ENCODE results near the gene SEMA6C. TPM values are rescaled to one million over a fixed set of nuclear protein-coding genes. Genes with fewer than 3 reads are reported as not detected.
A peak's percentile ranks its signal among the peaks of the same experiment; 100 is the strongest.

The SEMA6C gene
- total and polyA plus RNA-seq, 7 experiments from 2014 or later, result 0.56 to 12.4 (median 3.6) TPM

DNA sequence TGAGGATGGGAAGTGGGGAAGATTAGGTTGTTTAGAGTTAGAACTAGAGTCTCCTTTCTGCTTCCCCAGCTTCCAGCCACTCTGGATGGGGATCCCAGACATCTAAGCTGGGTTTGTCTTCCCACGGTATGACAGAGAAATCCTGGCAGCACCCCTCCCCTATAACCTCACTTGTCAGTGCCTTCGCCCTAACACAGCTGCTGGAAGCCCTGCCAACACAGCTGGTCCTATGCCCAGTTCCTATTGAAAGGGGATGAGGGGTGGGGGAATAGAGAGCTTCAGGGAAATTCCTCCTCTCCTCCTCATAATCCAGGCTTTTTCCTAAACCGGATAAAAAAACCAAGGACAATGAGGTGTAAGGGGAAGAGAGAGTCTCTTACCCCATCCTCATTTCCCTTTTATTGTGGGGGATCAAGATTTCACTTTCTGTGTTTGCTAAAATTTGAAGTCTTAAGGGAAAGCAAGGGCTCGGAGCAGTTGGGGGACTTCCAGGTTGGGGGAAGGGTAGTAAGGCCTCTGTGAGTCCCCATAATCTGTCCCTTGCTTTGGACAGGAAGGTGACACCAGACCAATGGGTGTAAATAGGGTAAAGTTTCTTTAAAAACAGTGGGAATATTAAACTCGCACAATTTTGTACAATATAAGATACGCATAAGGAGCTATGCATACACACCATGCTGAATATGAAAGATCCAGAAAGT lies 28.8 kb upstream of the SEMA6C start:
- H3K27me3 Mint-ChIP-seq, result no peaks in the 10 kb centered on the region
- ATAC-seq (no peak), DNase-seq (no peak)
- CTCF ChIA-PET, result interaction anchor here (1.0 to 1.3 kb wide), 4 partner anchors 20 to 77 kb away, joined by 3 read pairs; no protein-coding TSS in a partner anchor
- no peaks in the 10 kb centered on the region for H3K4me1 ChIP-seq (ENCODE audit: control insufficient read depth in 2 of 2, insufficient read depth in 2 of 2, low read length in 2 of 2)
- H3K4me3 ChIP-seq (ENCODE audit: low read length), result no peak overlapping the region
- POLR2A ChIA-PET, result interaction anchor here (0.6 to 2.5 kb wide), 3 partner anchors 9 to 17 kb away, joined by 3 to 7 read pairs (median 3); partner anchors contain the start of genes LYSMD1, SCNM1 and VPS72
- no peaks in the 10 kb centered on the region for H3K27me3 ChIP-seq (ENCODE audit: control insufficient read depth in 2 of 2, insufficient read depth in 2 of 2, low read length in 2 of 2)
- no peaks in the 10 kb centered on the region for H3K9me3 Mint-ChIP-seq
- H3K4me3 Mint-ChIP-seq, result no peak overlapping the region
- intact Hi-C loops (cut with micrococcal nuclease), result no loop called here
- H3K36me3 ChIP-seq (ENCODE audit: control insufficient read depth in 2 of 3, insufficient read depth in 3 of 3, low read length in 3 of 3), result peaks cover 0 to 85% (median 13%) of the 10 kb centered on the region in 3 experiments
- no peaks in the 10 kb centered on the region for H3K9me3 ChIP-seq (ENCODE audit: control insufficient read depth in 2 of 3, low read length in 3 of 3)
- peaks cover 0 to 9% (median 3%) of the 10 kb centered on the region in 7 donors for H3K4me1 Mint-ChIP-seq
- H3K27ac ChIP-seq (ENCODE audit: low read depth, low read length), result no peak overlapping the region
- H3K36me3 Mint-ChIP-seq, result peaks cover 13 to 55% (median 19%) of the 10 kb centered on the region in 5 donors
- peak overlapping the region in 6 of 9 donors; percentile 19 to 76 (median 48) for H3K27ac Mint-ChIP-seq

DNA sequence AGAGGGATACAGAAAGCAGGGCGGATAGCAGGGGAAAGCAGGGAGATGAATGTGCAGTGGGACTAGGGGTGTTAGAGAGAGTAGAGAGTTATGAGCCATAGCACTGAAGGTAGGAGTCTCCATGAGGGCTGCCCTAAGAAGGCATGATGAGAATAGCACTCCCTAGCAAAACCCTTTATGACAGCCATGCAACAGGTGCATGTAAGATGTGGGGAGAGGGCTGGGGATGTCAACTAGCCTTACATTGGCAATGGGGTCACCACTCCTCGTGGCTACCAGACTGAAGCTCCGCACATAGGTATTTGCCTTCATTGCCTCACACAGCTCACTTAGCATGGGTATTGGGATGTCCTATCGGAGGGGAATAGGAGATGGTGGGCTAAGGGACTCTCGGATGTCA lies 24.8 kb upstream of the SEMA6C start:
- H3K36me3 Mint-ChIP-seq, result peaks cover 3 to 45% (median 9%) of the 10 kb centered on the region in 5 donors
- H3K27me3 Mint-ChIP-seq, result no peaks in the 10 kb centered on the region
- DNase-seq, result no peak
- Histone ChIP-seq H3K27ac (ENCODE audit: low read depth, low read length) (no peak overlapping the region), H3K4me1 (ENCODE audit: control insufficient read depth in 2 of 2, insufficient read depth in 2 of 2, low read length in 2 of 2) (peaks cover 8 to 9% of the 10 kb centered on the region in 2 donors), H3K4me3 (ENCODE audit: low read length) (no peak overlapping the region), H3K36me3 (ENCODE audit: control insufficient read depth in 2 of 3, insufficient read depth in 3 of 3, low read length in 3 of 3) (peaks cover 0 to 71% (median 3%) of the 10 kb centered on the region in 3 experiments), H3K27me3 (ENCODE audit: control insufficient read depth in 2 of 2, insufficient read depth in 2 of 2, low read length in 2 of 2) (no peaks in the 10 kb centered on the region), H3K9me3 (ENCODE audit: control insufficient read depth in 2 of 3, low read length in 3 of 3) (no peaks in the 10 kb centered on the region)
- ChIA-PET CTCF (interaction anchor here (1.0 to 1.4 kb wide), 4 partner anchors 16 to 169 kb away, joined by 3 to 5 read pairs (median 4); partner anchors contain the start of gene VPS72), POLR2A (interaction anchor here (1.0 to 7.8 kb wide), 6 partner anchors 13 to 228 kb away, joined by 3 to 73 read pairs (median 4); partner anchors contain the start of genes PSMB4 and TNFAIP8L2)
- no peak overlapping the region for H3K4me3 Mint-ChIP-seq
- H3K27ac Mint-ChIP-seq, result peak overlapping the region in 6 of 9 donors; percentile 6 to 54 (median 45)
- intact Hi-C loops (cut with micrococcal nuclease), result no loop called here
- H3K4me1 Mint-ChIP-seq, result peaks cover 12 to 25% (median 16%) of the 10 kb centered on the region in 7 donors
- H3K9me3 Mint-ChIP-seq, result peaks cover 0 to 2% (median 0%) of the 10 kb centered on the region in 11 donors
- ATAC-seq, result no peak

DNA sequence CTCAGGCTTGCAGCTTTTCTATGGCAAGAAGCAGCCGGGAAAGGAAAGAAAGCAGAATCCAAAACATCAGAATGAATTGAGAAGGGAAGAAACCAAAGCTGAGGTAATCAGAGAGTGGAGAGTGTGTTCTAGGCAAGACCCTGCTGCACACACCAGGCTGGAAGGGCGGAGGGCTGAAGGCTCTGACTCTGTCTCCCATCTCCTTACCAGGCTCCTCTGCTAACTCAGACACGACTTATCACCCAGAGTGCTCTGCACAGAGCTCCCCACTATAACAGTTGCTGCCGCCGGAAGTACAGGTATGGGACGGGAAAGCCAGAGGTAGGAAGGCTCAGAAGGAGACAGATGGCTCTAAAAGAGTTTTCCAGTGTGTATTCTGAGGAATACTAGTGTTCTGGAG lies 20.7 kb upstream of the SEMA6C start:
- H3K4me1 ChIP-seq (ENCODE audit: control insufficient read depth in 2 of 2, insufficient read depth in 2 of 2, low read length in 2 of 2), result peaks cover 18 to 19% of the 10 kb centered on the region in 2 donors
- H3K4me1 Mint-ChIP-seq, result peaks cover 26 to 59% (median 42%) of the 10 kb centered on the region in 7 donors
- peaks cover 0 to 7% (median 0%) of the 10 kb centered on the region in 11 donors for H3K9me3 Mint-ChIP-seq
- peak overlapping the region; percentile 71 for H3K27ac ChIP-seq (ENCODE audit: low read depth, low read length)
- ChIA-PET POLR2A (interaction anchor here (1.0 to 7.8 kb wide), 5 partner anchors 9 to 114 kb away, joined by 3 to 73 read pairs (median 6); partner anchors contain the start of genes TNFAIP8L2, VPS72 and ZNF687), CTCF (interaction anchor here (0.6 to 2.9 kb wide), 3 partner anchors 11 to 160 kb away, joined by 3 to 16 read pairs (median 3); partner anchors contain the start of genes PI4KB, TNFAIP8L2 and VPS72)
- H3K27me3 Mint-ChIP-seq, result peaks cover 0 to 3% (median 0%) of the 10 kb centered on the region in 5 donors
- peaks cover 0 to 49% (median 0%) of the 10 kb centered on the region in 3 experiments for H3K36me3 ChIP-seq (ENCODE audit: control insufficient read depth in 2 of 3, insufficient read depth in 3 of 3, low read length in 3 of 3)
- H3K4me3 Mint-ChIP-seq, result peak overlapping the region; percentile 87 to 99 (median 95)
- no peak for ATAC-seq
- H3K27me3 ChIP-seq (ENCODE audit: control insufficient read depth in 2 of 2, insufficient read depth in 2 of 2, low read length in 2 of 2), result no peaks in the 10 kb centered on the region
- peaks cover 0 to 34% (median 21%) of the 10 kb centered on the region in 5 donors for H3K36me3 Mint-ChIP-seq
- H3K9me3 ChIP-seq (ENCODE audit: control insufficient read depth in 2 of 3, low read length in 3 of 3), result no peaks in the 10 kb centered on the region
- intact Hi-C loops (cut with micrococcal nuclease), result loop anchor here (5.0 kb wide), 2 partner anchors 160 to 445 kb away; partner anchors contain the start of genes PI4KB (in 1 of the 2) and SNX27 (in 1 of the 2)
- H3K4me3 ChIP-seq (ENCODE audit: low read length), result peak overlapping the region; percentile 97
- no peak for DNase-seq
- peak overlapping the region in 8 of 9 donors; percentile 63 to 99 (median 93) for H3K27ac Mint-ChIP-seq

DNA sequence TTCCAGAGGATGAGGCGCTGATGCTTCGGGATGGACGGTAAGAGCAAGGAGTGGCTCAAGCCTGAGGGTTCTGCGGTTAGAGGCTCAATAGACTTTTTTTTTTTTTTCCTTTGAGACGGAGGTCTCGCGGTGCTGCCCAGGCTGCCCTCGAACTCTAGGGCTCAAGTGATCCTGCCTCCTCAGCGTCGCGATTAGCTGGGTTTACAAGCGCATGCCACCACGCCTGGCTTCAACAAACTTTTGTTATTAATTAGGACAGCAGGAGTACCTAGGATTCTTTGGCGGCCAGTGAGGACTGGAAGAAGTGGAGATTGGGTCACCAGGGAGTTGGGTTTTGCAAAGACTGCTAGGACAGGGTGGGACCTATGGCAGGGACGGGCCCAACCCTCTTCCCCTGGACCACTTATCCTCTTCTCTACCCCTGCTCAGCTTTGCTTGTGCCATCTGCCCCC lies 20.1 kb upstream of the SEMA6C start:
- no peaks in the 10 kb centered on the region for H3K27me3 ChIP-seq (ENCODE audit: control insufficient read depth in 2 of 2, insufficient read depth in 2 of 2, low read length in 2 of 2)
- peak overlapping the region; percentile 97 for H3K4me3 ChIP-seq (ENCODE audit: low read length)
- peak overlapping the region; percentile 71 for H3K27ac ChIP-seq (ENCODE audit: low read depth, low read length)
- peaks cover 30 to 65% (median 48%) of the 10 kb centered on the region in 7 donors for H3K4me1 Mint-ChIP-seq
- H3K27me3 Mint-ChIP-seq, result peaks cover 0 to 3% (median 0%) of the 10 kb centered on the region in 5 donors
- H3K9me3 ChIP-seq (ENCODE audit: control insufficient read depth in 2 of 3, low read length in 3 of 3), result no peaks in the 10 kb centered on the region
- peak overlapping the region; percentile 90 to 99 (median 97) for H3K27ac Mint-ChIP-seq
- H3K36me3 ChIP-seq (ENCODE audit: control insufficient read depth in 2 of 3, insufficient read depth in 3 of 3, low read length in 3 of 3), result peaks cover 0 to 43% (median 0%) of the 10 kb centered on the region in 3 experiments
- ATAC-seq (no peak), DNase-seq (no peak)
- H3K4me1 ChIP-seq (ENCODE audit: control insufficient read depth in 2 of 2, insufficient read depth in 2 of 2, low read length in 2 of 2), result peaks cover 18 to 19% of the 10 kb centered on the region in 2 donors
- intact Hi-C loops (cut with micrococcal nuclease), result loop anchor here (1.0 to 5.0 kb wide), 6 partner anchors 24 to 537 kb away; partner anchors contain the start of genes PI4KB (in 2 of the 2), ENSA (in 1 of the 2), PRUNE1 (in 1 of the 2) and SNX27 (in 1 of the 2)
- H3K9me3 Mint-ChIP-seq, result peaks cover 0 to 7% (median 0%) of the 10 kb centered on the region in 11 donors
- H3K4me3 Mint-ChIP-seq, result peak overlapping the region; percentile 87 to 99 (median 95)
- ChIA-PET CTCF (interaction anchor here (0.7 to 2.9 kb wide), 3 partner anchors 10 to 67 kb away, joined by 3 to 16 read pairs (median 5); partner anchors contain the start of genes TNFAIP8L2 and VPS72), POLR2A (interaction anchor here (0.7 to 7.8 kb wide), 8 partner anchors 9 to 115 kb away, joined by 3 to 73 read pairs (median 4); partner anchors contain the start of genes TNFAIP8L2, VPS72 and ZNF687)
- peaks cover 0 to 37% (median 26%) of the 10 kb centered on the region in 5 donors for H3K36me3 Mint-ChIP-seq

GRCh38 chr1:151165738-151166504 lies 19.5 kb upstream of the SEMA6C start, which contains the start of the genes LYSMD1 and SCNM1:
LYSMD1 (minus strand) TSS chr1:151165902; CDS start chr1:151165258, 644 bp downstream.
SCNM1 (plus strand) TSS chr1:151166144; CDS start chr1:151166153, 9 bp downstream.
- Mint-ChIP-seq H3K4me3 (peak within 1 kb of the TSS; percentile 87 to 99 (median 95)), H3K27me3 (peaks cover 0 to 3% (median 0%) of the 10 kb centered on the region in 5 donors), H3K36me3 (peaks cover 0 to 39% (median 28%) of the 10 kb centered on the region in 5 donors), H3K9me3 (peaks cover 0 to 7% (median 0%) of the 10 kb centered on the region in 11 donors), H3K27ac (peak within 1 kb of the TSS; percentile 90 to 99 (median 97)), H3K4me1 (peaks cover 30 to 70% (median 52%) of the 10 kb centered on the region in 7 donors)
- peak; percentile 98 for ATAC-seq
- Histone ChIP-seq H3K4me3 (ENCODE audit: low read length) (peak within 1 kb of the TSS; percentile 97), H3K36me3 (ENCODE audit: control insufficient read depth in 2 of 3, insufficient read depth in 3 of 3, low read length in 3 of 3) (peaks cover 0 to 37% (median 0%) of the 10 kb centered on the region in 3 experiments), H3K27me3 (ENCODE audit: control insufficient read depth in 2 of 2, insufficient read depth in 2 of 2, low read length in 2 of 2) (no peaks in the 10 kb centered on the region), H3K9me3 (ENCODE audit: control insufficient read depth in 2 of 3, low read length in 3 of 3) (no peaks in the 10 kb centered on the region), H3K27ac (ENCODE audit: low read depth, low read length) (peak within 1 kb of the TSS; percentile 71), H3K4me1 (ENCODE audit: control insufficient read depth in 2 of 2, insufficient read depth in 2 of 2, low read length in 2 of 2) (peaks cover 18 to 19% of the 10 kb centered on the region in 2 donors)
- intact Hi-C loops (cut with micrococcal nuclease), result loop anchor here (1.0 to 5.0 kb wide), 14 partner anchors 9 to 537 kb away; partner anchors contain the start of genes PI4KB (in 2 of the 2), PIP5K1A (in 2 of the 2), PRUNE1 (in 2 of the 2) and PSMD4 (in 2 of the 2)
- ChIA-PET CTCF (interaction anchor here (1.2 to 2.9 kb wide), 2 partner anchors 10 to 66 kb away, joined by 5 to 16 read pairs; partner anchors contain the start of gene TNFAIP8L2), POLR2A (interaction anchor here (0.6 to 7.8 kb wide), 10 partner anchors 8 to 446 kb away, joined by 3 to 73 read pairs (median 4); partner anchors contain the start of genes TNFAIP8L2, VPS72 and ZNF687)
- peak; percentile 78 to 98 (median 97) for DNase-seq

All from naive thymus-derived CD4-positive, alpha-beta T cell (primary cell).